CD4-positive, alpha-beta T cell treated with Interleukin-17A for 4 hours (primary cell): Measurements from ENCODE around the gene BHLHE23.
"Not testable (repeated sequence)": the region's sequence is repeated elsewhere in the genome, so short reads cannot be mapped to it uniquely, and the experiment has no call there.

Experiments used
- DNase-seq: peaks from one replicate; pipeline ENCODE4 v3.0.0-alpha.2; 2020; ENCODE audit warnings: mixed read lengths

BHLHE23 gene

DNA sequence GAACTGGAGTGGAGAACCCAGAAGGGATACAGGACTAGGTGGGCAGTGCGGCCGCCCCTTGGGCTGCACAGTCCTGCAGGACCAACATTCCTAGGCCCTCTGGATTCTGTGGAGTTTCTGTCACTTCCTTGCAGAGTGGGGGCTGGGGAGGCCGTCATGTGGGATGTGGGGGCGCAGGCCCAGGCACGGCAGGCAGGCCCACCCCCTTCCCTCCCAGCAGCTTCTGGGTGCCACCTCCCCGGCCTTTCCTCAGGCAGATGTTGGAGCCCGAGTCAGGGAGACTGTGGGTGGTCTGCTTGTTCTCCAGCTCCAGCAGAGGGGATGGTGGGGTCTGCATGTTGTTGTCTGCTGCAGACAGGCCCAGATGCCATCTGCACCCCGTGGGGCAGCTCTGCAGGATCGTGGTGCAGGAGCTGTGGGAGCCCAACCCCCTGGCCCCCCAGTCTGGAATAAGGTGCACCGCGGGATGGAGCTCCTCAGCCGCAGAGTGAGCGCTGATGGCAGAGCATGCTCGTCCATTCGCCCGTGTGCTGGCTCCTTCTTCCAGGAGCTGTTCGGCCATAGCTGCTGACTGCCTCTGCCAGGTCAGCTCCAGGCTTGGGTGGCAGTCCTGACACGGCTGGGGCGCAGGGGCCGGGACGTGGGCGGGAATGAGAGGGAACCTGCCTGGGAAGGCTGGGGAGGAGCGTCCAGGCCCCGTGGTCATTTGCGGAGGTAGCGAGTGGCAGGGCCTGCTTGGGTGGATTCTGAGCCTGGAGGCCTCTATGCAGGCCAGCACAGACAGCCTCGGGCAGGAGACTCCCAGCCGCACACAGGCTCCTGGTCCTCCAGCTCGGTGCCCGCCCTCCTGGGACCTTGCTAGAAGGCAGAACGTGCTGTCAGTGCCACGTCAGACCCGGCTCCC lies 36.2 kb downstream of the BHLHE23 start:
- no peak for DNase-seq

DNA sequence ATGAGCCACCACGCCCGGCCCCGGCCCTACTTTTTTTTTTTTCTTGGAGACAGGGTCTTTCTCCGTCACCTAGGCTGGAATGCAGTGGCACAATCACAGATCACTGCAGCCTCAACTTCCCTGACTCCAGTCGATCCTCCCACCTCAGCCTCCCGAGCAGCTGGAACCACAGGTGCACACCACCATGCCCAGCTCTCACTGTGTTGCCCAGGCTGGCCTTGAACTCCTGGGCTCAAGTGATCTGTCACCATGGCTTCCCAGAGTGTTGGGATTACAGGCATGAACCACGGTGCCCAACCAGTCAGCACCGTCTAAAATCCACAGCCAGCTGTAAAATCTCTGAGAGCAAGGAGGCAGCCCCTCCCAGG lies 36.8 kb downstream of the BHLHE23 start:
- DNase-seq = no peak

DNA sequence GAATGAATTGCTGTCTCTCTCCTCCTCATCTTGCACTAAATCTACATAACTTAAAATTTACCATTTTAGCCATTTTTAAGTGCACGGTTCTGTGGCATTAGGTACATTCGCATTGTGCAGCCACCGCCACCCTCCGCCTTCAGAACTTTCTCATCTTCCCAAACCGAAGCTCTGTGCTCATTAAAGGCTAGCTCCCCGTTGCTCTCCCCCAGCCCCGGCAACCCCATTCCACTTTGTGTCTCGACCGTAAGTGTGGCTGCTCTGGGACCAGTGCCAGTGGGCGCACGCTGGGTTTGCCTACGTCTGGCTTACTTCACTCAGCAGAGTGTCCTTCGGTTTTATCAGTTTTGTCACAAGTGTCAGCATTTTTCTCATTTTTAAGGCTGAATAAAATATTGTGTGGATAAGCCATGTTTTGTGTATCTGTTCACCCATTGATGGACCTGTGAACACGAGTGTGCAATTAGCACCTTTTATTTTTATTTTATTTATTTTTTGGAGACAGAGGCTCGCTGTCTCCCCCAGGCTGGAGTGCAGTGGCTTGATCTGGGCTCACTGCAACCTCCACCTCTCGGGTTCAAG lies 37.5 kb downstream of the BHLHE23 start:
- no peak for DNase-seq

DNA sequence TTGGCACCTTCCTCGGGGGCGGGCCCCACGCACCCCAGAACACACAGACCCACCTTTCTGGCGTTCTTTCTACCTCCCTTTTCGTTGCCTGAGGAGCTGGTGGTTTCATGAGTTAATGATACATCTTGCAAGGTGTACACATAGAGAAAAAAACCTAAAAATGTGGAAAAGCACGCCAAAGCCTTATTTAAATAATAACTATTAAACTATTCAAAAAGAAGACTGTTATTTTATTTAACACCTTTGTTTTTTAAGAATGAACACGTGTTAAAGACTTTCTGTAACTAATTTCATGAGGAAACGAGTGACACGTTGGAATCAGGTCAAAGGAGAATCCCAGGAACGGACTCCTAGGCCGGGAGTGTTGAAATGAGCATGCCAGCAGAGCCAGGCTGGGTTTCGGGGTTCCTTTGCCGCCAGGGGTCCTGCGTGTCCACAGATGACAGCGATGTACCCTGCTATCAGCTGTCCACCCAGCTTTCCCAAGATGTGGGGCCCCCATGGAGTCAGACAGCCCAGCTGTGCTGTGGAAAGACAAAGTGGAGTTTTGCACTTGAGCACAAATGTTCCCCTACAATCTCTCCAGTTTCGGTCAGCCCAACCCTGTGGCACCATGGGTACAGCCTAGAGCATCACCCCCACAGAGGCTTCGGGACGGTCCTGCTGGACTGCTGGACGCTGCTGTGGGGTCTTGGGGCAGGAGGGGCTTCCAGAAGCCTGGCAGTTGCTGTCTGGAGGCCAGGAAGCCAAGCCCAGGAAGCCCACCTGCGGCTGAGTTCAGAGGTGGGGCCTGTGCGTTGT lies 38.2 kb downstream of the BHLHE23 start:
- no peak for DNase-seq

DNA sequence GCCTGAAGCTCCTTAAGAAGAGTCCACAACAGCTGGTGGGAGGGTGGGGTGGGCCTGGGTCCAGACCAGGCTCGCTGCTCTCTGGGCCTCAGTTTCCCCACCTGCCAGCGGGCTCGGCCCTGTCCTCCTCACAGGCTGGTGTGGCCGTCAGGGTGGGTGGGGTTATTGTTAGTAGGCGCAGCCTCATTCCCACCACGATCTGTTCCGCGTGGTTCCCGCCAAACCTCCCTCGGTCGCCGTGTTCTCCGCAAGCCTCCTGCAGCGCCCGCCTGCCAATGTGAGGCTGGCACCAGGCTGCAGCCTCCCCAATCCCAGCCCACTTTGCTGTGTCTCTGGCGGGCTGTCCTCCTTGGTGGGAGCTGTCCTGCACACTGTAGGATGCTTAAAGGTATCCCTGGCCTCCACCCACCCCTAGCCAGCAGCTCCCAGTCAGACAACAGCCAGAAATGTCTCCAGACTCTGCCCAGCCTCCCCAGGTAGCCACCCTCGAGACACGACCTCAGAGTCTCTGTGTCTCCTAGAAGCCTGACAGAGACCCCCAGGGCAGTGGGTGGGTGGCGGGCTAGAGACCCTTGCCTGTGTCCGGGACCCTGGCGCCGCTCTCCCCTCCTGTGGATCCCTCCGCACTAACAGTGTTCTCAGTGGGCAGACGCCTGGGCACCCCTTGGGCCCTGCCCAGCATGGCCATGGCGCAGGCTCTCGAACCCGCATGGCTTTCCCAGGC lies 39.0 kb downstream of the BHLHE23 start:
- no peak for DNase-seq

DNA sequence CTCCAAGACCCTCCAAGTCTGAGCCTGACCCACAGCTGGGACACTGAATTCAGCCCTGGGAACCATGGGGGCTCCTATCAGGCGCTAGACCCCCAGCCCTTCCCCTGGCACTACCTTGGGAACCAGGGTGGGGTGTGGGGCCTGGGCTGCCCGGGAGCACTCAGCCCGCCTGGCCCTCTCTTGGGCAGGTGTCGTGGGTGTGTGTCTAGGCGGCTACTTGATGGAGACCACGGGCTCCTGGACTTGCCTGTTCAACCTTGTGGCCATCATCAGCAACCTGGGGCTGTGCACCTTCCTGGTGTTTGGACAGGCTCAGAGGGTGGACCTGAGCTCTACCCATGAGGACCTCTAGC lies 39.6 kb downstream of the BHLHE23 start:
- DNase-seq = no peak

DNA sequence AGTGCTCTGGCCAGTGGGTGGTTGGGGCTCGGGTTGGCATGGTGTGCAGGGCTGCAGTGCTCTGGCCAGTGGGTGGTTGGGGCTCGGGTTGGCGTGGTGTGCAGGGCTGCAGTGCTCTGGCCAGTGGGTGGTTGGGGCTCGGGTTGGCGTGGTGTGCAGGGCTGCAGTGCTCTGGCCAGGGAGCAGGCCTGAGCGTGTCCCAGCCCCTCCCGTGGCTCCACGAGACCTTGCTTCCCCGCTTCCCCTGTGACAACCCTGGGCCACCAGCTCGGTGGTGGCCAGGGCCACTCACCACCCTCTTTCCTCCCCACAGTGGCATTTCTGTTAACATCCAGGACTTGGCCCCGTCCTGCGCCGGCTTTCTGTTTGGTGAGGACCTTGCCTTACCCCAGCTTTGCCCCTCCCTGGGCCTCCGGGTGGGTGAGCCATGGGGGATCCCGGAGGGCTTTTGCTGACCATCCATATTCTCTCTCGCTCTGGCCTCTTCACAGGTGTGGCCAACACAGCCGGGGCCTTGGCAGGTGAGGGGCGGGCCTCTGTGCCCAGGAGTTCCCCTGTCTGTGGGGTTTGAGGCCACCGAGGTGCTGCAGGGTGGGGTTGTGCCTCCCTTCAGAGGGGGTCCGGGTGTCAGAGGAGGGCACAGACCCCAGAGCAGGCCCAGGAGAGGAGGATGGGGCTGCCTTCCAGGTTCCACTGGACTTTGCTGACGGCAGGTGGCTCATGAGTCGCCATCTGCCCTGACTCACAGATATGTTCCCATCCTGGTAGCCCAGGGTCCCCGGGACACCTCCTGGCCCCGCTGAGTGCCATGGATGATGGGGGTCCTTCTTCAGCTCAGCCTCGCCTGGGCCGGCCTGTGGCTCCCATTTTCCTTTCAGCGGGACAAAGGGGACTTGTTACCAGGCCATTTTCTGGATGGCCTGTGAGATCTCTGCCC lies 40.3 kb downstream of the BHLHE23 start:
- DNase-seq = no peak

DNA sequence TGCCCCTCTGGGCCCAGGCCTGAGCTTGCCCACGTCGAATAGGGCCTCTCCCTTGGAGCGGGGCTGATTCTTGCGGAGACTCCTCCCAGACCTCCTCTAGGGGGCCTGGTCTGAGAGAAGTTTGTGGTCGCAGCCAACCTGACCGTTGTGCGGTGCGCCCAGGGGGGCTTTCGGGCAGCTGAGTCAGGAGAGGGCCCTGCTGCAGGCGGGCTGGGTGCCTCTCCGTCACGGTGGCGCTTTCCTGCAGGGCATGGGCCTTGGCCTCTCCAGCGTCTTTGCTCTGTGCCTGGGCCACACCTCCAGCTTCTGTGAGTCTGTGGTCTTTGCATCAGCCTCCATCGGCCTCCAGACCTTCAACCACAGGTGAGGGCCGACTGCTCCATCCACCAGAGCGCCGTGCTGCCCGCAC lies 41.4 kb downstream of the BHLHE23 start:
- no peak for DNase-seq

DNA sequence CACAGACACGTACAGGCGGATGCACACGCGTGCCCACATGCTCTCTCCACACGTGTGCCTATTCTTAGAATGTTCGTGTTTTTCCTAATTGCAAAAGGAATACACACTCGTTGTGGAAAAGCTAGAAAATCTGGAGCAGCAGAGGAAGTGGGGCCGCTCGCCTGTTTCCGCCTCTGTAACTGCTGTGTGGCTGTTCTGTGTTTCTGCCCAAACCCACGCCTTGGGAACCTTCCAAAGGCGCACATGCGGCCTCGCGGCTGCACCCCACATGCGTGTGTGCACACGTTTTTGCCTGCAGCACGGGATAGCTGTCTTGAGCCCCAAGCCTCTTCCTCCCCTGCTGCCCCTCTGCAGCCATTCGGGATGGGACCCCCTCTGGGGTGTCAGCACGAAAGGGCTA lies 42.1 kb downstream of the BHLHE23 start:
- DNase-seq = no peak

DNA sequence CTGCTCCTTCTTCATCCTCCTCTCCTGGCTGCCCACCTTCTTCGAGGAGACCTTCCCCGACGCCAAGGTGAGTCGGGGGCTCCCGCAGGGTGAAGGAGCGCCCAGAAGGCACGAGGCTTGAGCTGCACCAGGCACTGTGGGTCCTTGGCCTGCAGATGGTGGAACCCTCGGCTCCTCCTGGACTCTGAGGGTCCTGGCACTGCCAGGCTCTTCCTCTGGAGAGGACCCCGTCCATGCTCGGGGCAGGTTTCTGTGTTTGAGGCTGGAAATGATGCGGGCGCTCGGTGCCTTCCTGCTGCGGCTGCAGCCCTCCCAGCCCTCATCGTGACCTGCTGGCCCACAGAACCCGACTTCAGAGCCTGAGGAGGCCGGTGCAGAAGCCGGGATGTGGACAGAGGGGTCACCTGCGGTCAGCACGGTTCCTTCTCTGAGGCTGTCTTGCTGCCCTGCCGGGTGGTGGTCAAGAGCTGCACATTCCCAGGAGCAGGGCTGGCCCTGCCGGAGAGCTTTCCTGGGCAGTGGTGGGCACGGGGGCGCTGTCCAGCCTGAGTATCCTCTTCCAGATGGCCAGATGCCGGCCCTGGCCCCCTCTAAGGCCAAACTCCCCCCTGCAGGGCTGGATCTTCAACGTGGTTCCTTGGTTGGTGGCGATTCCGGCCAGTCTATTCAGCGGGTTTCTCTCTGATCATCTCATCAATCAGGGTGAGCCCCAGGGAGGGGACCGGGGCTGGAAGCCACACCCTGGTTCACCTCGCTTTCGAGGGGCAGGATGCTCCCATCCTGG lies 43.0 kb downstream of the BHLHE23 start:
- DNase-seq = no peak

DNA sequence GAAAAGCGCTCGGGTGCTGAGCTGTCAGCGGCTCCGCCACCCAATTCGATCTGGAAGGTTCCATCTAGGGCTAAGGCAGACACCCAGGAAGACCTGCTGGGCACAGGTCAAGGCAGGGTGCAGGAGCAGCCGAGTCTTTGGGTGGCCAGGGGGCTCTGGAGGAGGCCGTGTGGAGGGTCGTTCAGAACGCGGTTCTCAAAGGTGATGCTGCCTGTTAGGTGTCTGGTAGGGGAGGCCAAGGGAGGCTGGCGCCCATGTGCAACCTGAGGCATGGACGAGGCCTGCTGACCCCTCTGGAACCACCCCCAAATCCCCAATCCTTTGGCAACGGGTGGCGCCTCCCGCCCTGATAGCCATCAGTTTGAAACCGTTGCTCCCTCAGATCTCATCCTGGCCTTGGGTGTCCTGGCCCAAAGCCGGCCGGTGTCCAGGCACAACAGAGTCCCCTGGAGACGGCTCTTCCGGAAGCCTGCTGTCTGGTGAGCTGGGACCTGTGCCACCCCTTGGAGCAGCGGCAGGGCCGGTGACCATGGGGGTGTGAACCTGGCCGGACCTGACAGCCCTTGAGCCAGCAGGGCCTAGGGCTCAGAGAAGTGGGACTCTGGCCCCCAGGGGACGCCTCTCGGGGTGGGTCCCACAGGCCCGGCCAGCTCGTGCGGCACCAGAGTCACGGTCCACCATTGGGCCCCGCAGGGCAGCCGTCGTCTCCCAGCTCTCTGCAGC lies 43.7 kb downstream of the BHLHE23 start:
- no peak for DNase-seq

DNA sequence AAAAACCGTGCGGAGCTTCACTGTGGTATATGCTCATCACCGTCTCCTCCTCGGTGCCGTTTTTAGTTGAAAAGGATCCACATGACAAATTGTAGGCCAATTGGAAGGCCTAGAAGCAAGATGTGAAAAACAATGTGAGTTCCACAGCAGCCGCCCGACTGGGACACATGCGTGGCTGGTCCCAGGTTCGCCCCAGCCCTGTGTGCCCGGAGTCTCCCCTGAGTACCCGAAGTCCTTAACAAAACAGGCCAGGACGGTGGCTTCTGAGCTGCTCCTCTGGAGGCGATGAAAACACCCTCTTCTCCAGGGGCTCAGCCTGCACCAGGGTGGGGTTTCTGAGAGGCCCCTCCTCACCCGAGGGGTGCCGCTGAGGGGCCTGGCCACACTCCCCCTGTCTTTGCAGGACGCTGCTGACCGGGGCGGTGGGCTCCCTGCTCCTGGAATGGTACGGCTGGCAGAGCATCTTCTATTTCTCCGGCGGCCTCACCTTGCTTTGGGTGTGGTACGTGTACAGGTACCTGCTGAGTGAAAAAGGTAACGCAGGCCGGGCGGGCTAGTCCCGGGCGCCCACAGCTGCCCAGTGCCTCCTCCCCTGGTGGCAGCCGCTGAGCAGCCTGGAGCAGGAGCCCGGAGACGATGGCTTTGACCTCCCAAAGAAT lies 44.4 kb downstream of the BHLHE23 start:
- no peak for DNase-seq

DNA sequence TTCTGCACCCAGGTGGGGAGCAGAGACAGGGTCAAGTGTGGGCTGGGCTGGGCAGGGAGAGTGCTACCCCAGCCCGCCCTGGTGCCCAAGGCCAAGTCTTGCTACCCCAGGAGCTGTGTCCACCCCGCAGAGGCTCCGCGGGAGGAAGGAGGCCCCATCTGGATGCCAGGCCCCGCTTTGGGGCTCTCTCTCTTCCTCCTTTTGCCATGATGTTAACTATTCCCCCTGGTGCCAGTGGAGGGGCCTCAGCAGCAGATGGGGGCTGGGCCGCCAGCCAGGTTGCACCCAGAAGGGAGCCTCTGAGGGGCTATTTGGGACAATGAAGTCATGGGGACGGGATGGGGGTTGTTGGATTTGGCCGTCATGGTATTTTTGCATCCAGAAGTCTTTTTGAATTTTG lies 45.0 kb downstream of the BHLHE23 start:
- DNase-seq = no peak

DNA sequence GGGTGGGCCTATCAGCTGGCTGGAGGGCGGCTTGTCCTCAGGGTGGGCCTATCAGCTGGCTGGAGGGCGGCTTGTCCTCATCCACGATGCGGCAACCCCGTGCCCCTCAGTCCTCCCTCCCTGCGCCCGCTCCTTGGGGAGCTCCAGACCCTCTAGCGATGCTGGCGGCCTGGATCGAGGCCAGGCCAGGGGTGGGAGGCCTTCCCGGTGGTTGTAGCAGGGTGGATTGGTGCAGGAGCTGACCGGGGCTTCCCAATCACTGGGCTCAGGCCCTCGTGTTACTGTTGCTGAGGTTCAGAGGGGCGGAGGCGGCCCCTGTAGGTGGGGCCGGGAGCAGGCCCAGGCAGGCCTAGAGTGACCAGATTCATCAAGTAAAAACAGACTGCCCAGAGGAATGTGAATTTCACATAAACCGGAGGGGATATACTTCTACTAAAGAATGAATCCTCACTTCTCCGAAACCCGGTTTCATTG lies 45.4 kb downstream of the BHLHE23 start:
- DNase-seq = no peak

DNA sequence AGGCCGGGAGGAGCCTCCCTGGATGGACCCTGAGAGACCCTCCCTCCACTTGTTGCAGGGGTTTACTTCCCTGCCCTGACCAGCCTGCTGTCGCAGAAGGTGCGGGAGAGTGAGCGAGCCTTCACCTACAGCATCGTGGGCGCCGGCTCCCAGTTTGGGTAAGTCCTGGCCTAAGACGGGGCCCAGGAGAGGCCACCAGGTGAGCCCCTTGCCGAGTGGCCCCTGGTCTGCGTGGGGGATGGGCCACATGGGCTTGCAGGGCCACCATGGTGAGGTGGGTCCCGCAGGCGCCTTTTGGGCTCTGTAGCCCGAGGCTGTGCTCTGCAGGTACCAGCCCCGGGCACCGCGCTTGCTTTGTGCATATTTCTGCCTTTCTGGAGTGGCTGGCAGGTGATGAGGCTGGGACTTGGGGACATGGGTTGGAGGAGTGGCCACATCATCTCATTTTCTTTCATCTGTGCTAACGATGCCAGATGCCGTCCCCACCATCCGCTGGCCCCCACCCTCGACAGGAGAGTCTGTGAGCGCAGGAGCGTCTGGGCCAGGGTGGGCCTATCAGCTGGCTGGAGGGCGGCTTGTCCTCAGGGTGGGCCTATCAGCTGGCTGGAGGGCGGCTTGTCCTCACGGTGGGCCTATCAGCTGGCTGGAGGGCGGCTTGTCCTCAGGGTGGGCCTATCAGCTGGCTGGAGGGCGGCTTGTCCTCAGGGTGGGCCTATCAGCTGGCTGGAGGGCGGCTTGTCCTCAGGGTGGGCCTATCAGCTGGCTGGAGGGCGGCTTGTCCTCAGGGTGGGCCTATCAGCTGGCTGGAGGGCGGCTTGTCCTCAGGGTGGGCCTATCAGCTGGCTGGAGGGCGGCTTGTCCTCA lies 46.1 kb downstream of the BHLHE23 start:
- DNase-seq = not testable (repeated sequence)

DNA sequence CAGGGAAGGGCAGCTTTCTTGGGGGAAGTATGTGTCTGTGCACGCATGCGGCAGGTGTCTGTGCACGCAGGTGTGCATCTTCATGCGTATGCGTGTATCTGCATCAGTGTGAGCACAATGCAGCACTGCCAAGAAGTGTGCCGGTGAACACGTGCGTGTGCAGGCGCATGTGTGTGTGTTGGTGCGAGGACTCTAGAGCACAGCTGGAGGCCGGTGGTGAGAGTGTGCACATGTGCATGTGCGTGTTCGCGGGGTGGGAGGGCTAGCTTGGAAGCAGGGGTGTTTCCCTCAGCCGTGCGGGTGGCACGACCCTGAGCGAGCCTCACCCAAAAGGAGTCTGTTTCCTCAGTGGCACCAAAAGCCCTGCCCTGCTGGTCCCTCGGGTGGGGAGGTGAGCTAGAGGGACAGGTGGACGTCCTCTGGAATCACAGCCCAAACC lies 46.7 kb downstream of the BHLHE23 start:
- DNase-seq = no peak

DNA sequence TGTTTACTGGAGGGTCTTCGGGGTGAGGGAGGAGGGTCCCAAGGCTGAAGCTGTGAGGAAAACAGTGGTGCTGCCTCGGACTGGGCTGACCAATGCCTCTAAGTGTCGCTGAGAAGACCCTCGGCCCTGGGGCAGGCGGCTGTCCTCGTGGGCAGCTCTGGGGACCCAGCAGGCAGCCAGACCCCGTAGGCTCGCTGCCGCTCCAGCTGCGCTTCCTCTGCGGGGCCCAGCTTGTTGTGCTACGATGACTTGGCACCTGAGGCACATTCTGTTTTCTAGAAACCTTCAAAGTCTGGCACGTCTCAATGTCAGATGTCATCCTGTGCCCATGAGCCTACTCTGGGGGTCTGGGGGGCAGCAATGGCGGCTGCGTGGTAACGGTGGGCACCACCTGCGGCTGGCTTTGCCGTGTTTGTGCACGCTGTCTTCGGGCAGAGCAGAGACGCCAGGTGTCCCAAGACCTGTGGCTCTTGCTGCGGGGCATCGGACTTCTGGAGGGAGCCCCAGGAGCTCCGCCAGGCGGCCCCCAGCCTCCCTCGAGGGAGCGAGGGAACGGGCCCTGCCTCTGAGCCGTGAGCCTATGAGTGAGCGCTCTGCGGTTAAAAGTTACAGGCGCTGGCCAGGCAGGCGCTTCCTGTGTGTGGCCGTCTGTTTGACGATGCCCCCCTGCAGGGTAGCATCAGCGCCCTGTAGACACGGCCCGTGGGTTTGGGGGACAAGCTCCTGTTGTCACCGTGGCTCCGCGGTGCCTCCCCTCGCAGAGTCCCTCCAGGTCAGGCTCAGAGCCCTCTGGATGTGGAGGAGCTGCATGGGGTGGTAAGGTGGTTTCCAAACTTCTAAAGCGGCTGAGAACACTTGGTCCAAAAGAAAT lies 47.4 kb downstream of the BHLHE23 start:
- DNase-seq = no peak
